Measurements from ENCODE around the gene RYK.

Gene RYK

DNA sequence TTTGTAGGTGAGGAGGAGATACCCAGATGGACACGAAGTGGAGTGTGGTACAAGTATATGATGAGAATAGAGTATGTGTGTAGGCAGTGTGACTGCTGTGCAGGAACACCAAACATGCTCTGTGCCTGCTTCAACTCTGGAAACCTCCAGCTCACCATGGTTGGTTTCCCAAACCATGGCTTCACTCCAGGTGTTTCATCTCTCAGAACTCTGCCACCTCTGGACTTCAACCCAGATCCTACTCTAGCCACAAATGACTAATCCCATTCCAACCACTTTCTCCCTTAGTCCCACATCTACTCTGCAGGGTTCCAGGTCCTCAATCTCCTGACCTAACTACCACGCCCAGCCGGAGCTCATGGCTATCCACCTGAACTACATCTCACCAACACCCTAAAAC lies 102.1 kb downstream of the RYK start:
- DNase-seq (ENCODE audit: low read depth), result no peak

DNA sequence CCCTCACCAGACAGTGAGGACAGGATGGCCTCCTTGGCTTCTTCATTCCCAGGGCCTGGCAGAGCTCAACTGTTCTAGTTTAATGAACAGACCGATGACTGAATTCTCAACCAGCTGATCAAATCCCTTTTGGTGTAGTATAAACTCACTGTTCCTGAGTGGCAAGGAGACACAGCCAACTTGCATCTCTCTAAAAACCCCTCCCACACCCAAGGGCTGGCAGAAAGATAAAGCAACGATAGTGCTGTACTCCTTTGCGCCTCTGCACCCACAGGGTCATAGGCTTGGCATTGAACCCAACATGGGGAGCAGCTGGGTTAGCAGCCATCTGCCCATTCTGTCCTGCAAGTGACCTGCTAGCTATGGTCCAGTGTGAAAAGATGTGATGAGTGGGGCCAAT lies 103.2 kb downstream of the RYK start:
- no peak for DNase-seq (ENCODE audit: low read depth)

DNA sequence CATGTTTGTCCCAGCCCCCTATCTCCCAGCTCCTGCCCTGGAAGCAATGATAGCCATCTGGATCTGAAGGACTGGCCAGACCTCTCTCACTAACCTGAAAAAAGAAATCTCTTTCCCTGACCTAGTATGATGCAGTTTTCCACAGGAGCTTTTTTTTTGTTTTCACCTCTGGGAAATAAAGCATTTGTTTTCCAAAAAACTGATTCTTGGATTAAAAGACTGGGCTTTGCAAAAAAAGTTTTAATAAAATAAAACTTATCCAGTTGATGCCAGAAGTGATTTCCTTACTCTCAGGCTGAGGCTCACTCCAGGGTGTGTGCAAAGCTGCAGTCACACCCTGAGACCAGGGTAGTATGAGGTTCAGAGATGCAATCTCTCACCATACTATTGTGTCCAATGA lies 104.0 kb downstream of the RYK start:
- no peak for DNase-seq (ENCODE audit: low read depth)

DNA sequence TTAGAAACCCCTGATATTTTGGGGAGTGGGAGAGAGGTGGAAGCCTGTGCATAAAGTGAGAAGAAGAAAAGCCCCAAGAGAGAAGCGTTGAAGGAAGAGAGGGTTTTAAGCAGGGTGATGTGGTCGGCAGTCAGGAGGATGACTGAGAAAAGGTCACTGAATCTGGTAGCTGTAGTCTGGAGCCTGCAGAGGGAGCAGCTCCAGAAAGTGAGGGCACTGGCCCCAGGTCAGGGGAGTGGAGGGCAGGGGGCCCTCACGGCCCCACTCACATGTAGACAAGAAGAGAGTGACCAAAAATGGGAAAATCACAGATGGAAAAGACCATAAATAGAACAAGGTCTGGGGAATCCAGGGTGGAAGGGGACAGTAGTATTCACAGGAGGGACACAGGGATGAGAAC lies 105.5 kb downstream of the RYK start:
- DNase-seq (ENCODE audit: low read depth), result no peak

DNA sequence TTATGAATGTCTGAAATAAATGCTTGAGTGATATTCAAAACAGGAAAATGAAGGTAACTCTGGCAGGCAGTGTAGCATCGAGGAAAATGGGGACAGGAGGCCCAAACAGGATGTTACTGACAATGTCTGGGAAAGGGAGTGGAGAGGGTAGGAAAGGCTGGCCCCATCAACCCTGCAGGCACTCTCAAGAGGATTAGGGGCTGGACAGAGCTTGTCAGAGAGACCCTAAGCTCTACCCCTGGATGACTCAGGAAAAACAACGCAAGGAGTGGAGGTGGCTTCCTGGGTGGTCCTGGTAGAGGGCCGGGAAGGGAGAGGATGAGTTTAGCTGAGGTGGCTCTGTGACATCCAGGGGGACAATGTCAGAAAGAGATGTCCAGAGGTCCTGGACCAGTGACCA lies 106.0 kb downstream of the RYK start:
- no peak for DNase-seq (ENCODE audit: low read depth)

DNA sequence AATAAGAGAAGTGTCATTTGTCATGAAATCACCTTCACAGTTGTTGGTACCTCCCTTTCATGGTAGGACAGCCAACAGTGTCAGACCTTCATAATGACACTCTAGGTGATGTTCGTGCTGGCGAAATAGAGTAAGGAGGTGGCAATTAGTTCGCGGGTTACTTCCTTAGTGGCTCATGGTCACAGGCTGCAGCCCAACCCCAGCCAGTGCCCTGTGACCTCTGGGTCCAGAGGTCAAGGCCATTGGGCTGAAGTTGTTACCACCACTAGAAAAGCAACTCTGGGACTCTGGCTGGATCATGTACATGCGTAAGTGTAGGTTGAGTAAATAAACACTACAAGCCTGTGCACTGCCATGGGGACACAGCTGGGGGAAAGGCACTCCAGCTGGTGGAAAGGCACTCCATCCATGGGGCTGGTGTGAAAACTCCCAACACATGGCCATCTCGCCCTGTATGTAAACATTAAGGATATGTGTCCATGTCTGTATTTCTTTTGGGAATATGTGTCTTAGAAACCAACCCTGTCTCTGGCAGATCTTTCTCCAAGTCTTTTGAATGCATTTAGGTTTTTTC lies 106.7 kb downstream of the RYK start:
- DNase-seq (ENCODE audit: low read depth), result no peak

DNA sequence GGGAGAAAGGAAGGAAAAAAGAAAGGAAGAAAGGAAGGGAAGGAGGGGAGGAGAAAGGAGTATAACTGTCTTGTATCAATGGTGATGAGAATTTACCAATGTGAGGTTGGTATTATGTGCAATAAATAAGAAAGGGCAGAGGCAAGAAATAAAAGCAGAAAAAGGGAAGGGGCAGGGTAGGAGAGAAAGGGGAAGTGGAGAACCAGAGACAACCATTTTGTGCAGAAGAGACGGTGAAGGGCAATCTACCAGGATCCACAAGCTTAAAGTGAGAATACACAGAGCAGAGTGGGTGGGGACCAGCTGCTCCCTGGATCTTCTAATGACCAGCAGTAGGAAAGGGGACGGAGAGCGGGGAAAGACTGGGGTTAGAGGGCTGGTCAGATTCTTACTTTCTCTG lies 114.1 kb downstream of the RYK start:
- DNase-seq (ENCODE audit: low read depth), result no peak

GRCh38 chr3:134134698-134135415 lies 115.8 kb downstream of the RYK start:
- no peak for DNase-seq (ENCODE audit: low read depth)

GRCh38 chr3:134134240-134134639 lies 116.4 kb downstream of the RYK start:
- DNase-seq (ENCODE audit: low read depth), result no peak

- no peak for DNase-seq (ENCODE audit: low read depth)
Observed at GRCh38 chr3:134132961-134133360, 117.7 kb downstream of the RYK start.

GRCh38 chr3:134126153-134126552 lies 124.5 kb downstream of the RYK start:
- DNase-seq (ENCODE audit: low read depth), result no peak

DNA sequence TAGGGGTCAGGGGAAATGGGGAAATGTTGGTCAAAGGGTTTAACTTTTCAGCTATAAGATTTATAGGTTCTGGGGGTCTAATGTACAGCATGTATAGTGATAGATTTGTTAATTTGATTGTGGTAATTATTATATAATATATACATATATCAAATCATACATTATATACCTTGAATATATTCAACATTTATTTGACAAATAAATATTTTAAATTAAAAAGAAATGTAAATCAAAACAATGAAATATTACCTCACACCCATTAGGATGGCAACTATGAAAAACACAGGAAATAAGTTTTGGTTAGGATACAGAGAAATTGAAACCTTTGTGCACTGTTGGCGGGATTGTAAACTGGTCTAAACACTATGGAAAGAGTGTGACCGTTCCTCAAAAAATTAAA lies 135.9 kb downstream of the RYK start:
- DNase-seq (ENCODE audit: low read depth), result no peak

GRCh38 chr3:134111616-134112015 lies 139.0 kb downstream of the RYK start:
- DNase-seq (ENCODE audit: low read depth), result no peak

DNA sequence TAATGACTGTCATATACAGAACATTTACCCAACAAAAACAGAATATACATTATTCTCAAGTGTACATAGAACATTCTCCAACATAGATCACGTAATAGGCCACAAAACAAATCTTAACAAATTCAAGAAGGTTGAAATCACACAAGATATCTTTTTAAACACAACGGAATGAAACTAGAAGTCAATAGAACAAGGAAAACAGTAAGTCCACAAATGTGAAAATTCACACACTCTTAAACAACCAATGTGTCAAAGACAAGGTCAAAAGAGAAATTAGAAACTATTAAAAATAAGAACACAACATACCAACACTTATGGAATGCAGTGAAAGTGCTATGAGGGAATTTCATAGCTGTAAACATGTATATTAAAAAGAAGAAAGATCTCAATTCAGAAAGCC lies 139.7 kb downstream of the RYK start:
- DNase-seq (ENCODE audit: low read depth), result no peak

Data from HS-5 (cell line).